Sigmoid colon (tissue), 7 donors: ENCODE results near the gene TMEM259. TPM values are rescaled to one million over a fixed set of nuclear protein-coding genes. Genes with fewer than 3 reads are reported as not detected.

Experiments used
- DNase-seq: peaks from one replicate; pipeline ENCODE4 v3.0.0-alpha.2; 2019
- H3K27ac ChIP-seq, 4 donors: fragments of 200-600 bp; sonication (generic); one replicate each; pipeline ENCODE4 v1.5.1; 2016 to 2019; ENCODE audit warnings: mild to moderate bottlenecking in 1 of 4
- H3K27me3 ChIP-seq, 3 donors: fragments of 200-600 bp; sonication (generic); one replicate each; pipeline ENCODE4 v1.5.1; 2019; ENCODE audit warnings: mild to moderate bottlenecking in 1 of 3
- H3K36me3 ChIP-seq, 4 donors: fragments of 200-600 bp; sonication (generic); one replicate each; pipeline ENCODE4 v1.5.1; 2016 to 2019
- H3K4me1 ChIP-seq, 4 donors: fragments of 200-600 bp; sonication (generic); one replicate each; pipeline ENCODE4 v1.5.1; 2017 to 2019
- H3K4me3 ChIP-seq, 4 donors: fragments of 200-600 bp; sonication (generic); one replicate each; pipeline ENCODE4 v1.5.1; 2017 to 2019; ENCODE audit warnings: mild to moderate bottlenecking in 2 of 4, moderate library complexity in 1 of 4
- H3K9me3 ChIP-seq, 4 donors: fragments of 200-600 bp in 3 of 4; sonication (generic) in 3 of 4; one replicate each; pipeline versions ENCODE4 v1.5.1 to v1.6.1; 2013 to 2019
- EP300 ChIP-seq, 4 donors: sonication (generic); formaldehyde crosslinking; IDR thresholded peaks; one replicate each; pipeline ENCODE4 v1.6.1; 2017; ENCODE audit warnings: antibody characterized with exemption in 4 of 4
- POLR2A ChIP-seq, 2 donors: fragments of 450-650 bp; IDR thresholded peaks; one replicate each; pipeline ENCODE4 v1.6.1; 2016; ENCODE audit warnings: antibody characterized with exemption in 2 of 2, mild to moderate bottlenecking in 2 of 2, moderate library complexity in 2 of 2
- POLR2AphosphoS5 ChIP-seq, 4 donors: sonication (generic); formaldehyde crosslinking; IDR thresholded peaks; one replicate each; pipeline ENCODE4 v1.6.1; 2017; ENCODE audit warnings: antibody characterized with exemption in 4 of 4
- WGBS, 2 donors: extraction: QIAGEN DNeasy Blood & Tissue Kit; methylation state at CpG; one replicate each; pipeline ENCODE4 v1.1.7; 2013; 5-methylcytosine and 5-hydroxymethylcytosine counted together
- intact Hi-C: fragments of 100-400 bp; cut with DNase I; formaldehyde crosslinking; loops from one replicate; pipeline ENCODE4 v1.15.1; 2023
- polyA plus RNA-seq, 3 donors: library from polyadenylated mRNA; stranded (reverse); fragments of 200-250 nt; gene quantifications; one replicate each; pipeline ENCODE4 v1.2.3, GENCODE V29; 2013
- small RNA-seq, 3 donors: library from RNA; depleted of rRNA; stranded (forward); fragments of <200 nt; gene quantifications; one replicate each; pipeline ENCODE3, GENCODE V24; 2016
- total RNA-seq, 4 donors: library from RNA; depleted of rRNA; stranded (reverse); fragments of >200 nt; gene quantifications; one replicate each; pipeline ENCODE4 v1.1.0, GENCODE V29; 2016
- TF ChIP-seq, protein P1 (sequence below), 4 experiments: fragments of 450-650 bp in 3 of 4; fragments of 200-600 bp in 1 of 4; IDR thresholded peaks; one replicate each; pipeline ENCODE4 v1.5.1; 2016 to 2019; ENCODE audit warnings: antibody characterized with exemption in 4 of 4, mild to moderate bottlenecking in 3 of 4, moderate library complexity in 2 of 4
- donor health status: healthy with polysubstance abuse.
- donor health status: Bipolar disorder and iron deficiency.
- donor health status: healthy.

The TMEM259 gene
- total and polyA plus RNA-seq, 7 donors, result 19.2 to 232 (median 94.5) TPM

DNA sequence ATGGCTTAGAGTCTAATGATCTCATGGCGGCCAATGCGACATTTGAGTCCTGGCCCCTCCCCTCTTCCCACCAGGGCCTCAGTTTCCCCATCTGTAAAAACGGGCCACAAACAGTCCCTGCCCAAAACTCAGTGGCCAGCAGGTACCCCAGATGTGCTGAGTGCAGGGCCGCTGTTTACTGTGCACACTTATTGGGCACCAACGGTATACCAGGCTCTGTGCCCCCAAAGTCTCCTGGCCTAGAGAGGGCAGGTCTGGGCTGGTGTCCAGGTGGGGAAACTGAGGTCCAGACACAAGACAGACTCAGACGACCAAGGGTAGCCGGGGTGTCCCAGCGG is 60.4 kb downstream of the TMEM259 start:
- Histone ChIP-seq H3K9me3 (no peaks in the 10 kb centered on the region), H3K4me3 (no peak overlapping the region), H3K27ac (no peak overlapping the region), H3K4me1 (peaks cover 0 to 13% (median 8%) of the 10 kb centered on the region in 4 donors), H3K36me3 (peaks cover 0 to 16% (median 8%) of the 10 kb centered on the region in 4 donors), H3K27me3 (no peaks in the 10 kb centered on the region)
- intact Hi-C loops, result no loop called here
- 79 to 82% methylated on average over 8 of the region's 8 CpGs for WGBS, 2 donors
- TF ChIP-seq, protein P1, sequence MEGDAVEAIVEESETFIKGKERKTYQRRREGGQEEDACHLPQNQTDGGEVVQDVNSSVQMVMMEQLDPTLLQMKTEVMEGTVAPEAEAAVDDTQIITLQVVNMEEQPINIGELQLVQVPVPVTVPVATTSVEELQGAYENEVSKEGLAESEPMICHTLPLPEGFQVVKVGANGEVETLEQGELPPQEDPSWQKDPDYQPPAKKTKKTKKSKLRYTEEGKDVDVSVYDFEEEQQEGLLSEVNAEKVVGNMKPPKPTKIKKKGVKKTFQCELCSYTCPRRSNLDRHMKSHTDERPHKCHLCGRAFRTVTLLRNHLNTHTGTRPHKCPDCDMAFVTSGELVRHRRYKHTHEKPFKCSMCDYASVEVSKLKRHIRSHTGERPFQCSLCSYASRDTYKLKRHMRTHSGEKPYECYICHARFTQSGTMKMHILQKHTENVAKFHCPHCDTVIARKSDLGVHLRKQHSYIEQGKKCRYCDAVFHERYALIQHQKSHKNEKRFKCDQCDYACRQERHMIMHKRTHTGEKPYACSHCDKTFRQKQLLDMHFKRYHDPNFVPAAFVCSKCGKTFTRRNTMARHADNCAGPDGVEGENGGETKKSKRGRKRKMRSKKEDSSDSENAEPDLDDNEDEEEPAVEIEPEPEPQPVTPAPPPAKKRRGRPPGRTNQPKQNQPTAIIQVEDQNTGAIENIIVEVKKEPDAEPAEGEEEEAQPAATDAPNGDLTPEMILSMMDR (IDR thresholded peaks at IDR 0.05), result no peak
- TF ChIP-seq EP300 (IDR thresholded peaks at IDR 0.05), result no peak
- DNase-seq, result no peak

DNA sequence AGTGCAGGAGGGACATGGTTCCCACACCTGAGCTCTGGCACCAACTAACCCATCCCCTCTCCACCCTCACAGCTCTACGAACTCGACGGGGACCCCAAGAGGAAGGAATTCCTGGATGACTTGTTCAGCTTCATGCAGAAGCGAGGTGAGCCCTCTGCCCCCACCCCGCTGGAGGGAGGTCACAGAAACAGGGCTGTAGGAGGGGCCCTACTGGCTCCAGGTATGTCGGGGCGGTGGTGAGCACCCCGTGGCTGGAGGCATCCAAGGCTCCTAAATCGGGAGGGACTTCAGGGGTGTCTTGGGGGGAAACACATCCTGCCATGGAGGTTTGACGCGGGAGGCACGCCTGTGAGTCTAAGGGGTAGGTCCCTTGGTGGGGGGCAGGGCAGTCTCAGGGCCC is 60.9 kb downstream of the TMEM259 start:
- DNase-seq, result no peak
- Histone ChIP-seq H3K36me3 (peaks cover 0 to 10% (median 6%) of the 10 kb centered on the region in 4 donors), H3K9me3 (no peaks in the 10 kb centered on the region), H3K4me1 (peaks cover 0 to 13% (median 8%) of the 10 kb centered on the region in 4 donors), H3K27me3 (no peaks in the 10 kb centered on the region), H3K4me3 (no peak overlapping the region), H3K27ac (no peak overlapping the region)
- intact Hi-C loops, result no loop called here
- 69 to 80% methylated on average over 12 of the region's 12 CpGs for WGBS, 2 donors
- TF ChIP-seq POLR2AphosphoS5 (IDR thresholded peaks at IDR 0.05), result no peak
- TF ChIP-seq EP300 (IDR thresholded peaks at IDR 0.05), result no peak
- TF ChIP-seq, protein P1 (IDR thresholded peaks at IDR 0.05), result no peak
- no peak for TF ChIP-seq POLR2A (IDR thresholded peaks at IDR 0.05)

Small RNA genes within 50 kb of the gene (small RNA-seq; reads per million reads assigned to genes)
- 0 to 0.73 (median 0) reads per million in 3 donors for gene RNU6-2

Other genes with a start within 250 kb of the TMEM259 start
- gene PTBP1, start 223.7 kb downstream of the TMEM259 start, total RNA-seq, result 10 to 100 TPM; 53.8 to 94.5 (median 71.7) TPM
- gene PTBP1, start 223.7 kb downstream of the TMEM259 start, polyA plus RNA-seq, result 100 to 1,000 TPM in 2 of 3 donors, 10 to 100 TPM in 1; 78.7 to 154 (median 101) TPM
- not detected for gene PLPPR3, start 199.2 kb downstream of the TMEM259 start, total RNA-seq
- under 1 TPM in 1 of 3 donors, not detected in 2; 0.07 TPM for gene PLPPR3, start 199.2 kb downstream of the TMEM259 start, polyA plus RNA-seq
- 1 to 10 TPM in 1 of 4 donors, under 1 TPM in 1, not detected in 2; 0.36 to 1.1 TPM for gene AZU1, start 193.3 kb downstream of the TMEM259 start, total RNA-seq
- gene AZU1, start 193.3 kb downstream of the TMEM259 start, polyA plus RNA-seq, result under 1 TPM in 1 of 3 donors, not detected in 2; 0.03 TPM
- not detected for gene PRTN3, start 180.1 kb downstream of the TMEM259 start, total RNA-seq
- not detected for gene PRTN3, start 180.1 kb downstream of the TMEM259 start, polyA plus RNA-seq
- 1 to 10 TPM in 3 of 4 donors, not detected in 1; 1.4 to 3.6 (median 2.3) TPM for gene ELANE, start 168.8 kb downstream of the TMEM259 start, total RNA-seq
- gene ELANE, start 168.8 kb downstream of the TMEM259 start, polyA plus RNA-seq, result under 1 TPM in 1 of 3 donors, not detected in 2; 0.64 TPM
- 100 to 1,000 TPM; 131 to 830 (median 457) TPM for gene CFD, start 161.5 kb downstream of the TMEM259 start, total RNA-seq
- gene CFD, start 161.5 kb downstream of the TMEM259 start, polyA plus RNA-seq, result 100 to 1,000 TPM in 2 of 3 donors, 10 to 100 TPM in 1; 29.1 to 329 (median 101) TPM
- 10 to 100 TPM; 22.4 to 33.2 (median 25.6) TPM for gene MED16, start 127.9 kb downstream of the TMEM259 start, total RNA-seq
- 10 to 100 TPM; 36.1 to 62.5 (median 51.7) TPM for gene MED16, start 127.9 kb downstream of the TMEM259 start, polyA plus RNA-seq
- gene RNU6-9, start 127.6 kb downstream of the TMEM259 start, total RNA-seq, result not detected
- gene RNU6-9, start 127.6 kb downstream of the TMEM259 start, polyA plus RNA-seq, result not detected
- 10 to 100 TPM; 21.4 to 37.2 (median 27.7) TPM for gene R3HDM4, start 107.9 kb downstream of the TMEM259 start, total RNA-seq
- 10 to 100 TPM; 30.5 to 85.3 (median 33.0) TPM for gene R3HDM4, start 107.9 kb downstream of the TMEM259 start, polyA plus RNA-seq
- gene KISS1R, start 103.8 kb downstream of the TMEM259 start, total RNA-seq, result not detected
- under 1 TPM in 1 of 3 donors, not detected in 2; 0.13 TPM for gene KISS1R, start 103.8 kb downstream of the TMEM259 start, polyA plus RNA-seq
- gene ARID3A, start 95.1 kb downstream of the TMEM259 start, total RNA-seq, result 10 to 100 TPM in 1 of 4 donors, 1 to 10 TPM in 3; 3.1 to 11.6 (median 4.3) TPM
- gene ARID3A, start 95.1 kb downstream of the TMEM259 start, polyA plus RNA-seq, result 1 to 10 TPM; 1.4 to 6.0 (median 1.8) TPM
- gene WDR18, start 36.8 kb downstream of the TMEM259 start, total RNA-seq, result 10 to 100 TPM; 14.3 to 33.1 (median 30.4) TPM
- 10 to 100 TPM; 22.4 to 65.8 (median 43.8) TPM for gene WDR18, start 36.8 kb downstream of the TMEM259 start, polyA plus RNA-seq
- under 1 TPM in 1 of 4 donors, not detected in 3; 0.14 TPM for gene GRIN3B, start 20.7 kb downstream of the TMEM259 start, total RNA-seq
- under 1 TPM in 1 of 3 donors, not detected in 2; 0.04 TPM for gene GRIN3B, start 20.7 kb downstream of the TMEM259 start, polyA plus RNA-seq
- not detected for gene RNU6-2, start 399 bp upstream of the TMEM259 start, total RNA-seq
- gene RNU6-2, start 399 bp upstream of the TMEM259 start, polyA plus RNA-seq, result not detected
- 10 to 100 TPM; 25.5 to 59.0 (median 36.3) TPM for gene CNN2, start 5.5 kb upstream of the TMEM259 start, total RNA-seq
- 100 to 1,000 TPM in 1 of 3 donors, 10 to 100 TPM in 2; 48.0 to 115 (median 53.9) TPM for gene CNN2, start 5.5 kb upstream of the TMEM259 start, polyA plus RNA-seq
- 10 to 100 TPM in 2 of 4 donors, 1 to 10 TPM in 2; 3.8 to 20.5 (median 10.9) TPM for gene ABCA7, start 19.0 kb upstream of the TMEM259 start, total RNA-seq
- gene ABCA7, start 19.0 kb upstream of the TMEM259 start, polyA plus RNA-seq, result 10 to 100 TPM in 1 of 3 donors, 1 to 10 TPM in 2; 1.8 to 25.1 (median 9.9) TPM
- 10 to 100 TPM; 12.8 to 21.6 (median 18.2) TPM for gene ARHGAP45, start 46.0 kb upstream of the TMEM259 start, total RNA-seq
- 100 to 1,000 TPM in 1 of 3 donors, 10 to 100 TPM in 2; 38.6 to 103 (median 39.0) TPM for gene ARHGAP45, start 46.0 kb upstream of the TMEM259 start, polyA plus RNA-seq
- gene POLR2E, start 74.3 kb upstream of the TMEM259 start, total RNA-seq, result 100 to 1,000 TPM in 2 of 4 donors, 10 to 100 TPM in 2; 82.0 to 203 (median 104) TPM
- 100 to 1,000 TPM; 124 to 175 (median 133) TPM for gene POLR2E, start 74.3 kb upstream of the TMEM259 start, polyA plus RNA-seq
- 100 to 1,000 TPM; 269 to 433 (median 371) TPM for gene GPX4, start 82.9 kb upstream of the TMEM259 start, total RNA-seq
- 100 to 1,000 TPM; 311 to 662 (median 643) TPM for gene GPX4, start 82.9 kb upstream of the TMEM259 start, polyA plus RNA-seq
- gene SBNO2, start 153.1 kb upstream of the TMEM259 start, total RNA-seq, result 10 to 100 TPM in 3 of 4 donors, 1 to 10 TPM in 1; 6.8 to 91.9 (median 14.7) TPM
- gene SBNO2, start 153.1 kb upstream of the TMEM259 start, polyA plus RNA-seq, result 10 to 100 TPM; 11.4 to 75.0 (median 14.8) TPM
- gene STK11, start 184.7 kb upstream of the TMEM259 start, total RNA-seq, result 10 to 100 TPM; 36.4 to 51.0 (median 42.7) TPM
- 10 to 100 TPM; 31.2 to 86.5 (median 41.8) TPM for gene STK11, start 184.7 kb upstream of the TMEM259 start, polyA plus RNA-seq
- under 1 TPM in 3 of 4 donors, not detected in 1; 0.36 to 0.82 (median 0.81) TPM for gene CBARP, start 216.9 kb upstream of the TMEM259 start, total RNA-seq
- under 1 TPM in 1 of 3 donors, not detected in 2; 0.36 TPM for gene CBARP, start 216.9 kb upstream of the TMEM259 start, polyA plus RNA-seq
- gene ATP5F1D, start 220.6 kb upstream of the TMEM259 start, total RNA-seq, result 100 to 1,000 TPM in 3 of 4 donors, 10 to 100 TPM in 1; 74.7 to 112 (median 104) TPM
- 100 to 1,000 TPM; 294 to 390 (median 352) TPM for gene ATP5F1D, start 220.6 kb upstream of the TMEM259 start, polyA plus RNA-seq
- gene MIDN, start 227.5 kb upstream of the TMEM259 start, total RNA-seq, result 10 to 100 TPM; 14.6 to 70.3 (median 15.4) TPM
- gene MIDN, start 227.5 kb upstream of the TMEM259 start, polyA plus RNA-seq, result 10 to 100 TPM; 42.1 to 87.0 (median 57.7) TPM
- 1,000 to 10,000 TPM in 1 of 4 donors, 100 to 1,000 TPM in 3; 602 to 1,004 (median 791) TPM for gene CIRBP, start 248.2 kb upstream of the TMEM259 start, total RNA-seq
- 100 to 1,000 TPM; 129 to 455 (median 265) TPM for gene CIRBP, start 248.2 kb upstream of the TMEM259 start, polyA plus RNA-seq